ENCODE results near the gene ITGAL. TPM values are rescaled to one million over a fixed set of nuclear protein-coding genes. Genes with fewer than 3 reads are reported as not detected.

Gene ITGAL
- total and polyA plus RNA-seq, 2 of the 13 experiments (the other 11 are each of a cell fraction or from before 2014, with no cell fraction given): 0.86 to 1.2 TPM

DNA sequence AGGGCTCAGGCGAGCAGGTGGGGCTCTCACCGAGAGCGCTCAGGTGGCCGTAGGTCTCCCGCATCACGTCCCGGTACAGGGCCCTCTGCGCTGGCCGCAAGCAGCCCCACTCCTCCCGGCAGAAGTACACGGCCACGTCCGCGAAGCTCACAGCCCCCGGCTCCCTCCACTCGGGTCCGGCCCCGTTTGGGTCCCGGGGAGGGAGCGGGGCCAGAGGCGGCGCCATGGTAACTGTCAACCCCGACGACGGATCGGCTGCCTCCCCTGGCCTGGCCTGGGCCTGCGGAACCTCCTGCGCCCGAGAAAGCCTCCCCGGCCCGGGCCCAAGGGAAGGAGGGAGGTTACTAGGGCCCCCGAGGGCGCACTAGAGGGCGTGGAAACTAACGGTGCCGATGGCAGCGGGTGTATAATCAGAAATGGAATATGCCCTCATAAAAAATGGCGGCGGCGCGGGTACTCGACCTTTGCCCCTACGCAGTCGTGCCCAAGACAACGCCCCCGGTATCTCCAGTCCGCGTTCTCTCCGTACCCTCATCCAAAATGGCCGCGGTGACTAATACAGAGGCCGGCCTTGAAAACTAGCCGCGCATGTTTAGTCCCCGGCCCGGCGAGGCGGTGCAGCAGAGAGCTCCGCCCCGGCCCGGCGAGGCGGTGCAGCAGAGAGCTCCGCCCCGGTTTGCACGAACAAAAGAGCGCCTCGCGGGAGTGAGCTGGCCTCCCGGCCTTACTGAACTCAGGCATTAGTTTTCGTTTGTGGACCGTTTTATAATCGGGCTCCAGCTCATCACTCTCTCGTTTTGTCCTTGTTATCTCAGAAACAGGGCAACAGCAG, 85.6 kb downstream of the ITGAL start, which contains the start of gene ZNF764 (continued):
- TF ChIP-seq, protein P1, sequence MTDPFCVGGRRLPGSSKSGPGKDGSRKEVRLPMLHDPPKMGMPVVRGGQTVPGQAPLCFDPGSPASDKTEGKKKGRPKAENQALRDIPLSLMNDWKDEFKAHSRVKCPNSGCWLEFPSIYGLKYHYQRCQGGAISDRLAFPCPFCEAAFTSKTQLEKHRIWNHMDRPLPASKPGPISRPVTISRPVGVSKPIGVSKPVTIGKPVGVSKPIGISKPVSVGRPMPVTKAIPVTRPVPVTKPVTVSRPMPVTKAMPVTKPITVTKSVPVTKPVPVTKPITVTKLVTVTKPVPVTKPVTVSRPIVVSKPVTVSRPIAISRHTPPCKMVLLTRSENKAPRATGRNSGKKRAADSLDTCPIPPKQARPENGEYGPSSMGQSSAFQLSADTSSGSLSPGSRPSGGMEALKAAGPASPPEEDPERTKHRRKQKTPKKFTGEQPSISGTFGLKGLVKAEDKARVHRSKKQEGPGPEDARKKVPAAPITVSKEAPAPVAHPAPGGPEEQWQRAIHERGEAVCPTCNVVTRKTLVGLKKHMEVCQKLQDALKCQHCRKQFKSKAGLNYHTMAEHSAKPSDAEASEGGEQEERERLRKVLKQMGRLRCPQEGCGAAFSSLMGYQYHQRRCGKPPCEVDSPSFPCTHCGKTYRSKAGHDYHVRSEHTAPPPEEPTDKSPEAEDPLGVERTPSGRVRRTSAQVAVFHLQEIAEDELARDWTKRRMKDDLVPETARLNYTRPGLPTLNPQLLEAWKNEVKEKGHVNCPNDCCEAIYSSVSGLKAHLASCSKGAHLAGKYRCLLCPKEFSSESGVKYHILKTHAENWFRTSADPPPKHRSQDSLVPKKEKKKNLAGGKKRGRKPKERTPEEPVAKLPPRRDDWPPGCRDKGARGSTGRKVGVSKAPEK (CRISPR knock-in tag; IDR thresholded peaks at IDR 0.05; ENCODE audit: borderline replicate concordance): 0 out of 2 replicates have a peak, but pooled peaks have one; percentile 77
- 0 out of 2 replicates have a peak, but pooled peaks have one; percentile 31 for TF ChIP-seq ZNF251 (CRISPR knock-in tag; IDR thresholded peaks at IDR 0.05)
- no peak for TF ChIP-seq ZNF121 (CRISPR knock-in tag; IDR thresholded peaks at IDR 0.05)
- TF ChIP-seq ZNF563 (CRISPR knock-in tag; IDR thresholded peaks at IDR 0.05): peak; percentile 87
- no peak for TF ChIP-seq YEATS4 (CRISPR knock-in tag; IDR thresholded peaks at IDR 0.05; ENCODE audit: borderline replicate concordance)
- TF ChIP-seq, protein P2, sequence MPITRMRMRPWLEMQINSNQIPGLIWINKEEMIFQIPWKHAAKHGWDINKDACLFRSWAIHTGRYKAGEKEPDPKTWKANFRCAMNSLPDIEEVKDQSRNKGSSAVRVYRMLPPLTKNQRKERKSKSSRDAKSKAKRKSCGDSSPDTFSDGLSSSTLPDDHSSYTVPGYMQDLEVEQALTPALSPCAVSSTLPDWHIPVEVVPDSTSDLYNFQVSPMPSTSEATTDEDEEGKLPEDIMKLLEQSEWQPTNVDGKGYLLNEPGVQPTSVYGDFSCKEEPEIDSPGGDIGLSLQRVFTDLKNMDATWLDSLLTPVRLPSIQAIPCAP (CRISPR knock-in tag; IDR thresholded peaks at IDR 0.05; ENCODE audit: low read depth): peak; percentile 70; the same call in 1 of the 2 replicates
- peak; percentile 48; the same call in 1 of the 2 replicates for TF ChIP-seq HOXD1 (CRISPR knock-in tag; IDR thresholded peaks at IDR 0.05)
- TF ChIP-seq ZNF878 (CRISPR knock-in tag; IDR thresholded peaks at IDR 0.05): peak; percentile 55
- TF ChIP-seq ZNF792 (CRISPR knock-in tag; IDR thresholded peaks at IDR 0.05): peak; percentile 20; the same call in 1 of the 2 replicates
- peak; percentile 92 for TF ChIP-seq ZNF333 (CRISPR knock-in tag; IDR thresholded peaks at IDR 0.05; ENCODE audit: borderline replicate concordance)
- TF ChIP-seq, protein P3, sequence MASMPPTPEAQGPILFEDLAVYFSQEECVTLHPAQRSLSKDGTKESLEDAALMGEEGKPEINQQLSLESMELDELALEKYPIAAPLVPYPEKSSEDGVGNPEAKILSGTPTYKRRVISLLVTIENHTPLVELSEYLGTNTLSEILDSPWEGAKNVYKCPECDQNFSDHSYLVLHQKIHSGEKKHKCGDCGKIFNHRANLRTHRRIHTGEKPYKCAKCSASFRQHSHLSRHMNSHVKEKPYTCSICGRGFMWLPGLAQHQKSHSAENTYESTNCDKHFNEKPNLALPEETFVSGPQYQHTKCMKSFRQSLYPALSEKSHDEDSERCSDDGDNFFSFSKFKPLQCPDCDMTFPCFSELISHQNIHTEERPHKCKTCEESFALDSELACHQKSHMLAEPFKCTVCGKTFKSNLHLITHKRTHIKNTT (CRISPR knock-in tag; IDR thresholded peaks at IDR 0.05): no peak
- peak; percentile 94 for TF ChIP-seq SAP130 (CRISPR knock-in tag; IDR thresholded peaks at IDR 0.05; ENCODE audit: low read depth)
- TF ChIP-seq U2AF2 (IDR thresholded peaks at IDR 0.05; ENCODE audit: low read depth, low read length): no peak
- TF ChIP-seq HMGA1 (CRISPR knock-in tag; conservative IDR thresholded peaks at IDR 0.05): no peak
- 0 out of 2 replicates have a peak, but pooled peaks have one; percentile 36 for TF ChIP-seq MAZ (IDR thresholded peaks at IDR 0.05; ENCODE audit: borderline replicate concordance, low read depth, low read length)
- peak; percentile 69 for TF ChIP-seq MAZ (CRISPR knock-in tag; IDR thresholded peaks at IDR 0.05; ENCODE audit: low read depth)
- no peak; the same call in none of the 2 replicates for TF ChIP-seq ZSCAN31 (CRISPR knock-in tag; IDR thresholded peaks at IDR 0.05; ENCODE audit: low read depth)
- 0 out of 2 replicates have a peak, but pooled peaks have one; percentile 86 for TF ChIP-seq NFIB (CRISPR knock-in tag; IDR thresholded peaks at IDR 0.05; ENCODE audit: borderline replicate concordance)
- TF ChIP-seq WIZ (CRISPR knock-in tag; IDR thresholded peaks at IDR 0.05): peak; percentile 76
- TF ChIP-seq NFYB (CRISPR knock-in tag; IDR thresholded peaks at IDR 0.05): peak; percentile 45
- TF ChIP-seq, protein P4, sequence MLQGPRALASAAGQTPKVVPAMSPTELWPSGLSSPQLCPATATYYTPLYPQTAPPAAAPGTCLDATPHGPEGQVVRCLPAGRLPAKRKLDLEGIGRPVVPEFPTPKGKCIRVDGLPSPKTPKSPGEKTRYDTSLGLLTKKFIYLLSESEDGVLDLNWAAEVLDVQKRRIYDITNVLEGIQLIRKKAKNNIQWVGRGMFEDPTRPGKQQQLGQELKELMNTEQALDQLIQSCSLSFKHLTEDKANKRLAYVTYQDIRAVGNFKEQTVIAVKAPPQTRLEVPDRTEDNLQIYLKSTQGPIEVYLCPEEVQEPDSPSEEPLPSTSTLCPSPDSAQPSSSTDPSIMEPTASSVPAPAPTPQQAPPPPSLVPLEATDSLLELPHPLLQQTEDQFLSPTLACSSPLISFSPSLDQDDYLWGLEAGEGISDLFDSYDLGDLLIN (CRISPR knock-in tag; IDR thresholded peaks at IDR 0.05; ENCODE audit: borderline replicate concordance): peak; percentile 77; the same call in 1 of the 2 replicates
- no peak for TF ChIP-seq CENPX (CRISPR knock-in tag; IDR thresholded peaks at IDR 0.05)
